ENCODE data around the gene GMIP.
A peak's percentile ranks its signal among the peaks of the same experiment; 100 is the strongest.
"Not testable (repeated sequence)": the region's sequence is repeated elsewhere in the genome, so short reads cannot be mapped to it uniquely, and the experiment has no call there.

Gene GMIP, protein sequence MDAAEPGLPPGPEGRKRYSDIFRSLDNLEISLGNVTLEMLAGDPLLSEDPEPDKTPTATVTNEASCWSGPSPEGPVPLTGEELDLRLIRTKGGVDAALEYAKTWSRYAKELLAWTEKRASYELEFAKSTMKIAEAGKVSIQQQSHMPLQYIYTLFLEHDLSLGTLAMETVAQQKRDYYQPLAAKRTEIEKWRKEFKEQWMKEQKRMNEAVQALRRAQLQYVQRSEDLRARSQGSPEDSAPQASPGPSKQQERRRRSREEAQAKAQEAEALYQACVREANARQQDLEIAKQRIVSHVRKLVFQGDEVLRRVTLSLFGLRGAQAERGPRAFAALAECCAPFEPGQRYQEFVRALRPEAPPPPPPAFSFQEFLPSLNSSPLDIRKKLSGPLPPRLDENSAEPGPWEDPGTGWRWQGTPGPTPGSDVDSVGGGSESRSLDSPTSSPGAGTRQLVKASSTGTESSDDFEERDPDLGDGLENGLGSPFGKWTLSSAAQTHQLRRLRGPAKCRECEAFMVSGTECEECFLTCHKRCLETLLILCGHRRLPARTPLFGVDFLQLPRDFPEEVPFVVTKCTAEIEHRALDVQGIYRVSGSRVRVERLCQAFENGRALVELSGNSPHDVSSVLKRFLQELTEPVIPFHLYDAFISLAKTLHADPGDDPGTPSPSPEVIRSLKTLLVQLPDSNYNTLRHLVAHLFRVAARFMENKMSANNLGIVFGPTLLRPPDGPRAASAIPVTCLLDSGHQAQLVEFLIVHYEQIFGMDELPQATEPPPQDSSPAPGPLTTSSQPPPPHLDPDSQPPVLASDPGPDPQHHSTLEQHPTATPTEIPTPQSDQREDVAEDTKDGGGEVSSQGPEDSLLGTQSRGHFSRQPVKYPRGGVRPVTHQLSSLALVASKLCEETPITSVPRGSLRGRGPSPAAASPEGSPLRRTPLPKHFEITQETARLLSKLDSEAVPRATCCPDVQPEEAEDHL

DNA sequence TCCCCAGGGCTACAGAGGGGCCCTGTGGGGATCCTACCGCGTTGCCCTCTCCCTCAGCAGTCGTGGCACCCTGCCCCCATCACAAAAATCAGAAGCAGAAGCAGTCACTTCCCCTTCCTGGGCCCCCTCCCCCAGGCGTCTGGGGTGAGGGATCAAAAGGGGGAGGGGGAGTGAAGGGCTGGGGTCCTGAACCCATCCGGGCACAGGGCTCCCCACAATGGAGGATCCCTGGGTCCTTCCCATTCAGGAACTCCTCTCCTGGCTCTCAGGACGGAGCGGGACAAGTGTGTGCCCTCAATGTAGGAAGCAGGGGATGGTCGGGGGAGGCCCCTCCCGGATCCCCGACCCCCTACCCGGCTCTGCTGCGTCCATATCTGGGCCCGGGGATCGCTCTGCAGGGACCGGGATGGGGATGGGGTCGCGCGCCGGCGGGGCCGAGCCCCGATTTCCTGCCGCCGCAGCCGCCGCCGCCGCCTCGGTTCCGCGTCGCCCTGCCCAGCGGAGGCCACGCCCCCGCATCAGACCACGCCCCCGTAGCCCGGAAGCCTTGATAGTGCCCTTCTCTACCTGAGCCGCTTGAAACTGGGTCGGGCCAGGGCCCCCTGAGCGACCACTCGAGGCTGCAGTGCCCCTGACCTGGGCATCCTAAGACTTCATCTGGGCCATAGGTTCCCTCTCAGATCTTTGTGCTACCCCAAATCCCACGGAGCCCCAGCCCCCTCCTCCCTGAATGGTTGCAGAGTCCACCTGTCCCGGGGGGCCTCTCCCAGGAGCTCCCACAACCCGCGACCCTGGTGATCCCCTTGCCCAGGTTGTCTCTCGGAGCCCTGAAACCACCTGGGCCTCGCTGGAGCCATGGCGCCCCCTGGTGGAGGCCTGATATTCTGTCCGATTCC is at the start of gene GMIP:
GMIP (minus strand) TSS at position 500 of the 896 bp plus-strand sequence; CDS start at position 372, 128 bp downstream.
- peak; percentile 92 for DNase-seq (ENCODE audit: low spot score)

DNA sequence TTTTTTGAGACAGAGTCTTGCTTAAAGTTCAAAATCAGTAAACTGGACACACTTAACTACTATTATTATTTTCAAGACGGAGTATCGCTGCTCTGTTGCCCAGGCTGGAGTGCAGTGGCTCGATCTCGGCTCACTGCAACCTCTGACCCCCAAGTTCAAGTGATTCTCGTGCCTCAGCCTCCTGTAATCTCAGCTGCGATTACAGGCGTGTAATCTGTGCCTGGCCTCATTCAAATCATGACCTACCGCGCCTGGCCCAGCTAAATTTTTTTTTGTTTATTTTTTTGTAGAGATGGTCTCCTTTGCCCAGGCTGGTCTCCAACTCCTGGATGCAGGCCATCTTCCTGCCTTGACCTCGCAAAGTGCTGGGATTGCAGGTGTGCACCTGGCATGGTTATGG is 48.2 kb upstream of the GMIP start:
- no peak for DNase-seq (ENCODE audit: low spot score)

DNA sequence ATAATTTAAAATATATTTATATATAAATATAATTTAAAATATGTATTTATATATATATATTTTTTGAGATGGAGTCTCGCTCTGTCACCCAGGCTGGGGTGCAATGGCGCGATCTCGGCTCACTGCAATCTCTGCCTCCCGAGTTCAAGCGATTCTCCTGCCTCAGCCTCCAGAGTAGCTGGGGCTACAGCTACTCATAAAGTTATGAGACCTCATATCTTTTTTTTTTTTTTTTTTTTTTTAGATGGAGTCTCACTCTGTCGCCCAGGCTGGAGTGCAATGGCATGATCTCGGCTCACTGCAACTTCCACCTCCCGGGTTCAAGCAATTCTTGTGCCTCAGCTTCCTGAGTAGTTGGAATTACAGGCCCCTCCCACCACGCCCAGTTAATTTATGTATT is 45.6 kb upstream of the GMIP start:
- not testable (repeated sequence) for DNase-seq (ENCODE audit: low spot score)

DNA sequence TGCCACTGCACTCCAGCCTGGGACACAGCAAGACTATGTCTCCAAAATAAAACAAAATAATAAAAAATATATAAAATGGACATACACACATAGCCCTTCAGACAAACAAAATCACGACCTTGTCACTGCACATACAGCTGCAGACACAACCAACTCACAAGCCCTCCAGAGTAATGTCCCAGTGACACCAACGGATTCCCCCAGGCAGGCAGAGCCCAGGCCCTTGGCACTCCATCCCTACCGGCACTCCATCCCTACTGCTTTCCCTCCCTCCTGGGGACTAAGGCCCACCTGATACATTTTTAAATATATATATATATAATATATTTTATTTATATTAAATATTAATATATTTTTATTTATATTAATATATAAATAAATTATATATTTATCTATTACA is 43.6 kb upstream of the GMIP start:
- DNase-seq (ENCODE audit: low spot score) = no peak

DNA sequence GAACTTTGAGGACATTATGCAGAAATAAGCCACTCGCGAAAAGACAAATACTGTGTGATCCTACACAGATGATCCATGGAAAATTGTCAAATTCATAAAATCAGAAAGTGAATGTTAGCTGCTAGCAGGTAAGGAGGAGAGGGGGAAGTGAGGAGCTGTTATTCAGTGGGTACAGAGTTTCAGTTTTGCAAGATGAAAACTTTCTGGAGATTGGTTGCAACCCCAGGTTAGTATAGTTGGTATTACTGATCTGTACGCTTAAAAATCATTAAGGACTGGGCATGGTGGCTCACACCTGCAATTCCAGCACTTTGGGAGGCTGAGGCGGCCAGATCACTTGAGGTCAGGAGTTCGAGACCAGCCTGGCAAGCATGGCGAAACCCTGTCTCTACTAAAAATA is 43.1 kb upstream of the GMIP start:
- DNase-seq (ENCODE audit: low spot score) = no peak

DNA sequence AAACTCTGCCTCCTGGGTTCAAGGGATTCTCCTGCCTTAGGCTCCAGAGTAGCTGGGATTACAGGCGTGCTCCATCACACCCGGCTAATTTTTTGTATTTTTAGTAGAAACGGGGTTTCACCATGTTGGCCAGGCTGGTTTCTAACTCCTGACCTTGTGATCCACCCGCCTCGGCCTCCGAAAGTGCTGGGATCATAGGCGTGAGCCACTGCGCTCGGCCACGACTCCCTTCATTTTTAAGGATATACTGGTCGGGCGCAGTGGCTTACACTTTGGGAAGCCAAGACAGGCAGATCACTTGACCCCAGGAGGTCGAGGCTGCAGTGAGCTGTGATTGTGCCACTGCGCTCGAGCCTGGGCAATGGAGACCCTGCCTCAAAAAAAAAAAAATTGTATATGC is 42.7 kb upstream of the GMIP start:
- DNase-seq (ENCODE audit: low spot score) = not testable (repeated sequence)

DNA sequence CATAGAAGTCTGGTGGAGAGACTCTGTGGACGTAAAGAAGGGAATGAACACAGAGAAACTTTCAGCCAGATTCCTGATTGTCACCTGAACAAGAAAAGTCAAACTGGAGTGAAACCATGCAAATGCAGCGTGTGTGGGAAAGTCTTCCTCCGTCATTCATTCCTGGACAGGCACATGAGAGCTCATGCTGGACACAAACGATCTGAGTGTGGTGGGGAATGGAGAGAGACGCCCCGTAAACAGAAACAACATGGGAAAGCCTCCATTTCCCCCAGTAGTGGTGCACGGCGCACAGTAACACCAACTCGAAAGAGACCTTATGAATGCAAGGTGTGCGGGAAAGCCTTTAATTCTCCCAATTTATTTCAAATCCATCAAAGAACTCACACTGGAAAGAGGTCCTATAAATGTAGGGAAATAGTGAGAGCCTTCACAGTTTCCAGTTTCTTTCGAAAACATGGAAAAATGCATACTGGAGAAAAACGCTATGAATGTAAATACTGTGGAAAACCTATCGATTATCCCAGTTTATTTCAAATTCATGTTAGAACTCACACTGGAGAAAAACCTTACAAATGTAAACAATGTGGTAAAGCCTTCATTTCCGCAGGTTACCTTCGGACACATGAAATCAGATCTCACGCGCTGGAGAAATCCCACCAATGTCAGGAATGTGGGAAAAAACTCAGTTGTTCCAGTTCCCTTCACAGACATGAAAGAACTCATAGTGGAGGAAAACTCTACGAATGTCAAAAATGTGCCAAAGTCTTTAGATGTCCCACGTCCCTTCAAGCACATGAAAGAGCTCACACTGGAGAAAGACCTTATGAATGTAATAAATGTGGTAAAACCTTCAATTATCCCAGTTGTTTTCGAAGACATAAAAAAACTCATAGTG is 36.0 kb upstream of the GMIP start:
- no peak for DNase-seq (ENCODE audit: low spot score)

DNA sequence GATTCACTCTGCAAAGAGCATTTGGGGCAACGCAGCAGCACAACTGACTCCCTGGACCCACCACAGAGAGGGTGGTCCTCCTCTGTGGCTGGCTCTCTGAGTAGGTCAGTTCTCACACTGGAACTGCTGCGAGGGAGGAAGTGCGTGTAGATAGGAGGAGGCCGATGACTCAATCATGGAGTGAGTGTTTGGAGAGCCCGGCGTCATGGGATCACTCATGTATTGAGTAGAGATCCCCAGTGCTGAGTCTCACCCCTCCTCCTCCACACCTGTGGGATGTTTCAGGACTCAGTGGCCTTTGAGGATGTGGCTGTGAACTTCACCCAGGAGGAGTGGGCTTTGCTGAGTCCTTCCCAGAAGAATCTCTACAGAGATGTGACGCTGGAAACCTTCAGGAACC is 34.1 kb upstream of the GMIP start:
- no peak for DNase-seq (ENCODE audit: low spot score)

DNA sequence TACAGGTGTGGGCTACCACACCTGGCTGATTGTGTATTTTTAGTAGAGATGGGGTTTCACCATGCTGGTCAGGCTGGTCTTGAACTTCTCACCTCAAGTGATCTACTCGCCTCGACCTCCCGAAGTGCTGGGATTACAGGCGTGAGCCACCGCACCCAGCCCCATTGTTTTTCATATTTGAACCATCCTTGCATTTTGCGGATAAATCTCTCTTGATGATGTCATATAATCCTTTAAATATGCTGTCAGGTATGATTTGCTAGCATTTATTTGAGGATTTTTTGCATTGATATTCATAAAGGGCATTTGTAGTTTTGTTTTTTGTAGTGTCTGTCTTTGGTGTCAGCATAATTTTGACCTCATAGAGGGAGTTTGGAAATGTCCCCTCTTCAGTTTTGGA is 30.9 kb upstream of the GMIP start:
- DNase-seq (ENCODE audit: low spot score) = no peak

DNA sequence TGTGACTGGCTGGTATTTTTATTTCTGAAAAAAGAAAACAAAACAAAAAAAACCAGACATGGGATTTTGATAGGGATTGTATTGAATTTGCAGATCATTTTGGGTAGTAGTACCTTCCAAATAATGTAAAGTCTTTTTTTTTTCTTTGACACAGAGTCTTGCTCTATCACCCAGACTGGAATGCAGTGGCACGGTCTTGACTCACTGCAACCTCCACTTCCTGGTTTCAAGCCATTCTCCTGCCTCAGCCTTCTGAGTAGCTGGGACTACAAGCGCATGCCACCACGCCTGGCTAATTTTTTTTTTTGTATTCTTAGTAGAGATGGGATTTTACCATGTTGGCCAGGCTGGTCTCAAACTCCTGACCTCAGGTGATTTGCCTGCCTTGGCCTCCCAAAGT is 29.4 kb upstream of the GMIP start:
- no peak for DNase-seq (ENCODE audit: low spot score)

DNA sequence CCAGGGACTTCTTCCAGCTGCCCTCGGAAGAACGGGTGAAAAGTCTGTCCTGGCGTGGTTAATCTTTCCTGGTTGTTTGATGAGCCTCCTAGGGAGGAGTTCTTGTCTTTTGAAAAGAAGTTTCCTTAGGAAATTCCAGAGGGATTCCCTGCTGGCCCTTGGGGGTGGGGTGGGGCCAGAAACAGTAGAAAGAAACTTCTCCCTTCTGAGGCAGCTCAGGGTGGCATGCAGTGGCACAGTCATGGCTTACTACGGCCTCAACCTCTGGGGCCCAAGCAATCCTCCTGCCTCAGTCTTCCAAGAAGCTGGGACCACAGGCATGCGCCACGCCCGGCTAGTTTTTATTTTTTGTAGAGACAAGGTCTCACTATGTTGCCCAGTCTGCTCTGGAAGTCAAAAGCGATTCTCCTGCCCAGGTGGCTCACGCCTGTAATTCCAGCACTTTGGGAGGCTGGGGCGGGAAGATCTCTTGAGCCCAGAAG is 26.7 kb upstream of the GMIP start:
- no peak for DNase-seq (ENCODE audit: low spot score)

DNA sequence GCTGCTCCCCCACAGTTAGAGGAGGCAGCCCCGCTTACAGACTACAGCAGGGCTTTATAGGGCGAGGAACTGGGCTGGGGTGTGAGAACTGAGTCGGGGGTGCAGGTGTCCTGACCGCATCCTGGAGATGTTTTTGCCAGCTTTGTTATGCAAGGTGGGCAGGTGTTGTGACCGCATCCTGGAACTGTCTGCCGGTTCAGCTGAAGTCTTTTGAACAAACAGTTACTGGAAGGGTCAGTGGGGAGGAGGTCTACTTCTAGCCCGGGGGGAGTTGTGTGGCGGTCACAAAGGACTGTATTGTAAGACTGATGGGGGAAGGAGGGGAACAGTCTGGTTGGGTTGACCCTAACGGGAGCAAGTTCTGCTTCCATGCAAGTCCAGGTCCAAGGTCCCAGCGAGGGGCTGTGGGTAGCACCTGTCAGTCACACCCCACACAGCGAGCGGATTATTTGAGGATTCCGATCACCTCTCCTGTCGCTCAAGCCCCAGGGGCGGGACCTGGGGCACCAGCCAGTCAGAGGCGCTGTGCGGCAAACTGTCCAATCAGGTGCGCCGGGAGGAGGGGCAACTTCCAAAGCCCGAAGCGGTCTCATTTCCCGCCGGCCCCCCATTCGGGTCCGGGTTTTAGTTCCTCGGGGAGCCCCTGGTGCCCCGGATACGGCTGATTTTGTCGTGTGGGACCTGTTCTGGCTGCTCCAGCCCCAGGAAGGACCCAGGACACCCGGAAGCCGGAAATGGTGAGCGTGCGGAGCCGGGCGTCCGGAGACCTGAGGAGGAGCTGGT is 25.0 kb upstream of the GMIP start, which contains the start of gene ZNF101:
ZNF101 (plus strand) TSS at position 610 of the 783 bp plus-strand sequence; CDS start at position 735, 125 bp downstream.
- DNase-seq (ENCODE audit: low spot score) = peak; percentile 95

DNA sequence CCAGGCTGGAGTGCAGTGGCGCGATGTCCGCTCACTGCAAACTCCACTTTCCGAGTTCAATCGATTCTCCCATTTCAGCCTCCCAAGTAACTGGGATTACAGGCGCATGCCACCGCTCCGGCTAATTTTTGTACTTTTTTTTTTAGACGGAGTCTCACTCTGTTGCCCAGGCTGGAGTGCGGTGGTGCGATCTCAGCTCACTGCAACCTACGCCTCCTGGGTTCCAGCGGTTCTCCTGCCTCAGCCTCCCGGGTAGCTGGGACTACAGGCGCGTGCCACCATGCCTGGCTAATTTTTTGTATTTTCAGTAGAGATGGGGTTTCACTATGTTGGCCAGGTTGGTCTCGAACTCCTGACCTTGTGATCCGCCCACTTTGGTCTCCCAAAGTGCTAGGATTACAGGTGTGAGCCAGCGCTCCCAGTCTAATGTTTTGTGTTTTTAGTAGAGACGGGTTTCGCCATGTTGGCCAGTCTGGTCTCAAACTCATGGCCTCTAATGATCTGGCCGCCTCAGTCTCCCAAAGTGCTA is 22.0 kb upstream of the GMIP start:
- not testable (repeated sequence) for DNase-seq (ENCODE audit: low spot score)

DNA sequence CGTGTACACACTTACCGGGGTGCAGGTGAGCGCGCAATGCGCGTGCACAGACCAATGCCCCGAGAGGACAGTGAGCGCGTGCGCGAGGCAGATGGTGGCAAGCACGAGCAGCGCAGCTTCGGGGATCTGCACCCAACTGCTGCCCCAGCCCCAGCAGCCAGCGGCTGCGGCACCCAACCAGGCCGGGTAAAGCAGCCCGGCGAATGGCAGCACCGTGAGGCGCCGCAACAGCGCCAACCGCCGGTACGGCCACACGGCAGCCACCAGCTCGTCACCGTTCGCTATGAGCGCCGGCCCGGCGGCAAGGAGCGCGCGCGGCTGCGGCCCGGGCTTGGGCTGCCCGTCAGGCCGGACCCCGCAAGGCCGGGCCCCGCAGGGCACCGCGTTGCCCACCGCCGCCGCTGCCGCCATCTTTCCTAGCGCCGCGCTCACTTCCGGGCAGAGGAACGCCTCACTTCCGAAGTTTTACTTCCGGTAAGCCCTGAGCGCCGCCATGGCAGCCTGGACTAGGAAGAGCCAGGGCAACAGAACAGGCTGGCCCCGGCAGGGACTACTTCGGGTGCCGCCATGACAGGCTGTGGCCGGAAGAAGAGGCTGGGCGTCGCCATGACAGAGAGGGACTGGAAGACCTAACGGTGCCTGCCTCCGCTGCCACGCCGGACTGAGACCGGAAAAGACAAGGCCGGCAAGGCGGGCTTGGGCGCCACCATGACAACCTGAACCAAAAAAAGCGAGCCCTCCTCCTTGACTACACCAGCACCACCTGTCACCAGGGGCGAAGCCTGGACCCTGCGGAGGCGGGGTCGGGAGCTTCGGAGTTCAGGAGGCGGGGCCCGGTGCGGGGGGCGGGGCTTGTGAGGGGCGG is 20.0 kb upstream of the GMIP start, which contains the start of gene ATP13A1:
ATP13A1 (minus strand) TSS at position 421 of the 865 bp plus-strand sequence; CDS start at position 411, 10 bp downstream.
- peak; percentile 95 for DNase-seq (ENCODE audit: low spot score)

DNA sequence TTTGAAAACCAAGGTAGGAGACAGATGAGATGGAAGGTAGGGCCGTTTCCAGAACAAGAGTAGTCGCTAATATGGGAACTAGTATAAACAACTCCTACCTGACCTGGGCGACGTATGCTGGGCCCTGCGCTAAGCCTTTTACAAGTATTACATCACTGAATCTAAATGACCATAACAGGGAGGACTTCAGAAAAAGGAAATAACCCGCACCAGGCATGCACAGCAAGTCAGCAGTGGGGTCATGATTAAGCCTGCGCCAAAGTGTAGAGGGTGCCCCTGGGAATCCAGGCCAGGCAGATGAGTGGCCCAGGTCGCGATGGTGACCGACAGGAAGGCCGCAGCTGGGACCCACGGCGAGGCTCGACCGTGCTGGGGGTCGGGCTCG is 19.4 kb upstream of the GMIP start:
- DNase-seq (ENCODE audit: low spot score) = no peak

DNA sequence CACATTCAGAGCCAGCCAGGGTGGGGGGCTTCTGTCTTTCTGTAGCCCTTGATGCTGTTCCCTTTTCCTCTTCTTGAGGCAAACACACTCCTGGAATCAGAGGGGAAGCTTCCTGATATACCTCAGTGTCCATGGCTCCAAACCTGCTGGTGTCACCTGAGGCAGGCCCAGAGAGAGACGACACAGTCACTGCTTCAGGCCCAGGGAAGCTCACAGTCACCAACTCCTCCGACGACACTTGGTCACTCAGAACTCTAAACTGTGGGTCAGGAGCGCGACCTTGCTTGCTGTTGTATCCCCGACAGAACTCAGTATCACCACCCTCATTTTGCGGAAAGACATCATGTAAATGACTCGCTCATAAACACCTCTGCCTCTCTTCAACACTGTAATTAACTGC is 18.9 kb upstream of the GMIP start:
- no peak for DNase-seq (ENCODE audit: low spot score)

DNA sequence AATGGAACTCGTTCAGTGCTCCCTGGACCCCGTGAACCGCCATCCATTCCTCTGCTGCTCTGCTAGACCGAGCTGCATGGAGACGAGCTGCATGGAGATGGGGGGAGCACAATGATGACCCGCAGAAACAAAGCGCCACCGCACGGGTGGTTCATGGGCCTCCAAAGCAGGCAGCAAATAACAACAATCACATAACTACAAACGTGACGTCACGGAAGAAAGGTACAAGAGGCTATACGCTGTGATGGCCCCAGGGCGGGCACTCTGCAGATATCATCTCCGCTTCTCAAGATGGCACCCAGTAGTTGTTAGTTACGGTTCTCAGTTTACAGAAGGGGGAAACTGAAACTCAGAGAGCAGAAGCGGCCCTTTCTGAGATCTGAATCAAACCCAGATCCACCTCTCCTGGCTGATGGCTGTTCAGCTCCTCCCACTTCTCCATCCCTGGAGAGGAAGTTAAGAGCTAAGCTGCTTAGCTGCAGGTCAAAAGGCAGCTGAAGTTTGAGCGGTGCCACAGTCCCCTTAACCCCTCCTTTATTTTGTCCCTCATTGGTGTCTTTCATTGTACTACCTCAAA is 18.3 kb upstream of the GMIP start:
- DNase-seq (ENCODE audit: low spot score) = no peak

DNA sequence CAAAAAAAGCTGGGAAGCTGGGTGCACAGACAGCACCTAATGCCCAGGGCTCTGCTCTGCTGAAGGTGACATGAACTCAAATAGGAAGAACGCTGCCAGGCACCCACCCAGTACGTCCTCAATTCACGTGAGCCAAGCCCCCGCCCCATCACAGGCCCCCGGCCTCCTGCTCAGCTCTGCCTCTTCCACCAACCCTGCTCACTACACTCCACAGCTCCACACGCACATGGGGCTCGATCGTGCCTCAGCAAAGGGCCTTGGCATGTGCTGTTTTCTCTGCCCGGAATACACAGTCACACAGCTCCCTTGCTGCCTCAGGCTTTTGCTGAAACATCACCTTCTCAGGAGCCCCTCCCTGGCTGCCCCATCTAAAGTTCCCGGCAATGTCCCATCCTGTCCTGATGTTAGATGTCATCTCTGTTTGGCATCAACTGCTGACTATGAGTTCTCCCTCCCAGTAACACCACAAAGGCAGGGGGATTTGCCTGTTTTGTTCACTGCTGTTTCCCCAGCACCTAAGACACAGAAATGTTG is 17.8 kb upstream of the GMIP start:
- DNase-seq (ENCODE audit: low spot score) = no peak

Data from AG20443 (cell line).